ENCODE data around the gene BCAR3. TPM values are rescaled to one million over a fixed set of nuclear protein-coding genes. Genes with fewer than 3 reads are reported as not detected.

The BCAR3 gene
- total RNA-seq, 2 donors from 2014 or later = 32.7 to 48.7 TPM

DNA sequence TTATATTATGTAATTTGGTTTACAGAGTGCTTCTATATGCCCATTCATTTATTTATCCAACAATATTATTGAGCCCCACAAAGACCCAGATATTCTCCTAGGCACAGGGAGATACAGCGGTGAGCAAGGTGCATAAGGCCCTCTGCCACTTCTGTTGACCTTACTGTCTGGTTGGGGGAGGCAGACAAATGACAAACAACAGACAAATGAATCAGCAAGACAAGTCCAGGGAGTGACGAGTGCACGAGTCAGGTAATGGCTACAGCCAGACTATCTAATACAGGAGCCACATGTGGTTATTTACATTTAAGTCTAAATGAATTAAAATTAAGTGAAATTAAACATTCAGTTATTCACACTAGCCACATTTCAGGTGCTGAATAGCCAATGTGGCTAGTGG lies 22.0 kb upstream of the BCAR3 start:
- Mint-ChIP-seq H3K4me3 (no peak overlapping the region), H3K9me3 (no peaks in the 10 kb centered on the region), H3K27ac (no peak overlapping the region), H3K27me3 (ENCODE audit: insufficient read depth) (no peaks in the 10 kb centered on the region), H3K4me1 (peaks cover 44% of the 10 kb centered on the region), H3K36me3 (ENCODE audit: low read depth) (no peaks in the 10 kb centered on the region)
- Histone ChIP-seq H3K36me3 (ENCODE audit: control insufficient read depth, insufficient read depth, low read length) (no peaks in the 10 kb centered on the region), H3K4me3 (ENCODE audit: low read length) (no peak overlapping the region), H3K4me1 (ENCODE audit: control insufficient read depth, insufficient read depth, low read length) (peaks cover 15% of the 10 kb centered on the region), H3K9ac (ENCODE audit: extremely low read depth, low read length, poor library complexity, severe bottlenecking) (no peak overlapping the region), H3K27me3 (ENCODE audit: control insufficient read depth, insufficient read depth, low read length, poor library complexity, severe bottlenecking) (no peaks in the 10 kb centered on the region), H3K27ac (ENCODE audit: low read depth, low read length) (no peak overlapping the region), H3K9me3 (ENCODE audit: control insufficient read depth, low read length) (no peaks in the 10 kb centered on the region)
- no peak for DNase-seq
- TF ChIP-seq, protein P1, sequence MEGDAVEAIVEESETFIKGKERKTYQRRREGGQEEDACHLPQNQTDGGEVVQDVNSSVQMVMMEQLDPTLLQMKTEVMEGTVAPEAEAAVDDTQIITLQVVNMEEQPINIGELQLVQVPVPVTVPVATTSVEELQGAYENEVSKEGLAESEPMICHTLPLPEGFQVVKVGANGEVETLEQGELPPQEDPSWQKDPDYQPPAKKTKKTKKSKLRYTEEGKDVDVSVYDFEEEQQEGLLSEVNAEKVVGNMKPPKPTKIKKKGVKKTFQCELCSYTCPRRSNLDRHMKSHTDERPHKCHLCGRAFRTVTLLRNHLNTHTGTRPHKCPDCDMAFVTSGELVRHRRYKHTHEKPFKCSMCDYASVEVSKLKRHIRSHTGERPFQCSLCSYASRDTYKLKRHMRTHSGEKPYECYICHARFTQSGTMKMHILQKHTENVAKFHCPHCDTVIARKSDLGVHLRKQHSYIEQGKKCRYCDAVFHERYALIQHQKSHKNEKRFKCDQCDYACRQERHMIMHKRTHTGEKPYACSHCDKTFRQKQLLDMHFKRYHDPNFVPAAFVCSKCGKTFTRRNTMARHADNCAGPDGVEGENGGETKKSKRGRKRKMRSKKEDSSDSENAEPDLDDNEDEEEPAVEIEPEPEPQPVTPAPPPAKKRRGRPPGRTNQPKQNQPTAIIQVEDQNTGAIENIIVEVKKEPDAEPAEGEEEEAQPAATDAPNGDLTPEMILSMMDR (conservative IDR thresholded peaks at IDR 0.05) = no peak
- 96 to 100% methylated on average over 1 to 3 of the region's 3 CpGs for WGBS, 2 experiments (ENCODE audit: insufficient coverage in 1 of 2, insufficient read length in 1 of 2)

DNA sequence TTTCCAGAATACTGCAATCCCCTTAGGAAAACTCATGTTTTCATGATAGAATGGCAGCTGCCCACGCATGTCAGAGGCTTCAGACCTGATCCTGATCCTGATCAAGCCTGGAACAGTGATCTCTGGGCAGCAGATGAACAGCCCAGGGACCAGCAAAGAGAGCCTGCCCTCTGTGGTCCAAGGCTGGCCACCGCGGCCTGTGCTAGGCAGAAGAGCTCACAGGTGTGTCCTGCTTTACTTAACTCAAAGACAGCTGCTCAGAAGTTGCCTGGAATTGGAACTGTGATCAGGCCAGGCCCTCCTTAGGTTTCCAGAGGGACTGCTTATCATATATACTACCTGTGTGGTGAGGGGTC lies 21.2 kb upstream of the BCAR3 start:
- H3K27ac Mint-ChIP-seq = peak overlapping the region; percentile 79
- H3K36me3 ChIP-seq (ENCODE audit: control insufficient read depth, insufficient read depth, low read length) = no peaks in the 10 kb centered on the region

DNA sequence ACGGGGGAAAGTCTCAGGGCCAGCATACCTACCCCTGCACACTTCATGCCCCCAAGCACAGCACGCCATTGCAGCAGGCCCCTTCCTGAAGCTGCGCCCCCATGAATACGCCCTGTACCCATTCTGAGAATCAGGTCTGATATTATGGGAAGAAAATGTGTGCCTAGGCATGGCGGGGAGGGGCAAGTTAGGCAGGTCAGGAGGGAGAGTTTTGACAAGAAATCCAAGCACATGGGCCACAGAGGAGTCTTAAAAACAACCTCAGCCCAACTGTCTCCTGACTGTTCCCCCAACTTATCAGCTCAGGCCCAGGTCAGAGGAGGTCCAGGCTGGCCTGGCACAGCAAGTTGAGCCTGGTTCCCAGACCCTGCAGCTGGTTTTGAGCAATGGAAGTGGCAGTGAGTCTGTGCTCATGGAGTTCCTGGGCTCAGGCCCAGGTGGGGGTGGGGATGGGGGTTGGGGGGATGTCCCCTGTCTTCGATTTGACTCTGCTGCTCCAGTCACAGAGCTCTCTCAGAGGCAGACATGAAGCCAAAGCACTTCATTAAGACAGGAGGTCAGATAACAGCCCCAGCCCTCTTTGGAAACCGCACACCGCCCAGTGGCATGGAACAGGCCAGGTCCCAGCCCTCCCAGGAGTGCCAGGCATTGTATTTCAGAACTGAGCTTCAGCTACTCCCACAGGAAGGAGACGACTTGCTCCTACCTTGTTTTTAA lies 20.6 kb upstream of the BCAR3 start:
- Mint-ChIP-seq H3K9me3 (no peaks in the 10 kb centered on the region), H3K27me3 (ENCODE audit: insufficient read depth) (no peaks in the 10 kb centered on the region), H3K27ac (peak overlapping the region; percentile 79), H3K4me3 (no peak overlapping the region), H3K4me1 (peaks cover 34% of the 10 kb centered on the region), H3K36me3 (ENCODE audit: low read depth) (no peaks in the 10 kb centered on the region)
- H3K36me3 ChIP-seq (ENCODE audit: control insufficient read depth, insufficient read depth, low read length) = no peaks in the 10 kb centered on the region
- no peak overlapping the region for H3K4me3 ChIP-seq (ENCODE audit: low read length)
- H3K9me3 ChIP-seq (ENCODE audit: control insufficient read depth, low read length) = no peaks in the 10 kb centered on the region
- TF ChIP-seq, protein P1 (conservative IDR thresholded peaks at IDR 0.05) = no peak
- DNase-seq = no peak
- H3K9ac ChIP-seq (ENCODE audit: extremely low read depth, low read length, poor library complexity, severe bottlenecking) = no peak overlapping the region
- WGBS, 2 experiments (ENCODE audit: insufficient coverage in 1 of 2, insufficient read length in 1 of 2) = 86 to 90% methylated on average over 8 to 9 of the region's 9 CpGs
- H3K27me3 ChIP-seq (ENCODE audit: control insufficient read depth, insufficient read depth, low read length, poor library complexity, severe bottlenecking) = no peaks in the 10 kb centered on the region
- H3K27ac ChIP-seq (ENCODE audit: low read depth, low read length) = no peak overlapping the region
- H3K4me1 ChIP-seq (ENCODE audit: control insufficient read depth, insufficient read depth, low read length) = peaks cover 10% of the 10 kb centered on the region

More for the DNA sequence above, 21.2 kb upstream of the BCAR3 start:
- TF ChIP-seq, protein P1 (conservative IDR thresholded peaks at IDR 0.05) = peak; percentile 15
- Mint-ChIP-seq H3K27me3 (ENCODE audit: insufficient read depth) (no peaks in the 10 kb centered on the region), H3K9me3 (no peaks in the 10 kb centered on the region), H3K36me3 (ENCODE audit: low read depth) (no peaks in the 10 kb centered on the region), H3K4me3 (no peak overlapping the region), H3K4me1 (peaks cover 36% of the 10 kb centered on the region)
- Histone ChIP-seq H3K4me1 (ENCODE audit: control insufficient read depth, insufficient read depth, low read length) (peaks cover 10% of the 10 kb centered on the region), H3K27ac (ENCODE audit: low read depth, low read length) (no peak overlapping the region), H3K27me3 (ENCODE audit: control insufficient read depth, insufficient read depth, low read length, poor library complexity, severe bottlenecking) (no peaks in the 10 kb centered on the region), H3K9ac (ENCODE audit: extremely low read depth, low read length, poor library complexity, severe bottlenecking) (no peak overlapping the region), H3K4me3 (ENCODE audit: low read length) (no peak overlapping the region), H3K9me3 (ENCODE audit: control insufficient read depth, low read length) (no peaks in the 10 kb centered on the region)
- no peak for DNase-seq
- 61 to 100% methylated on average over 2 to 3 of the region's 3 CpGs for WGBS, 2 experiments (ENCODE audit: insufficient coverage in 1 of 2, insufficient read length in 1 of 2)
